ENCODE results near the gene EAPP. TPM values are rescaled to one million over a fixed set of nuclear protein-coding genes. Genes with fewer than 3 reads are reported as not detected.
"Not testable (repeated sequence)": the region's sequence is repeated elsewhere in the genome, so short reads cannot be mapped to it uniquely, and the experiment has no call there.

EAPP gene
- total and polyA plus RNA-seq, 11 donors: 11.4 to 28.5 (median 19.5) TPM

GRCh38 chr14:34537677-34538009 lies 1.9 kb downstream of the EAPP start:
- peak overlapping the region in 1 of 12 donors; percentile 96 for H3K27ac ChIP-seq
- H3K36me3 ChIP-seq: peaks cover 0 to 52% (median 40%) of the 10 kb centered on the region in 9 donors
- 71 to 76% (median 74%) methylated on average over 4 of the region's 4 CpGs for WGBS, 4 donors
- peak overlapping the region in 5 of 12 donors; percentile 68 to 99 (median 82) for H3K4me3 ChIP-seq
- no peak for TF ChIP-seq POLR2A (IDR thresholded peaks at IDR 0.05)
- TF ChIP-seq, protein P1, sequence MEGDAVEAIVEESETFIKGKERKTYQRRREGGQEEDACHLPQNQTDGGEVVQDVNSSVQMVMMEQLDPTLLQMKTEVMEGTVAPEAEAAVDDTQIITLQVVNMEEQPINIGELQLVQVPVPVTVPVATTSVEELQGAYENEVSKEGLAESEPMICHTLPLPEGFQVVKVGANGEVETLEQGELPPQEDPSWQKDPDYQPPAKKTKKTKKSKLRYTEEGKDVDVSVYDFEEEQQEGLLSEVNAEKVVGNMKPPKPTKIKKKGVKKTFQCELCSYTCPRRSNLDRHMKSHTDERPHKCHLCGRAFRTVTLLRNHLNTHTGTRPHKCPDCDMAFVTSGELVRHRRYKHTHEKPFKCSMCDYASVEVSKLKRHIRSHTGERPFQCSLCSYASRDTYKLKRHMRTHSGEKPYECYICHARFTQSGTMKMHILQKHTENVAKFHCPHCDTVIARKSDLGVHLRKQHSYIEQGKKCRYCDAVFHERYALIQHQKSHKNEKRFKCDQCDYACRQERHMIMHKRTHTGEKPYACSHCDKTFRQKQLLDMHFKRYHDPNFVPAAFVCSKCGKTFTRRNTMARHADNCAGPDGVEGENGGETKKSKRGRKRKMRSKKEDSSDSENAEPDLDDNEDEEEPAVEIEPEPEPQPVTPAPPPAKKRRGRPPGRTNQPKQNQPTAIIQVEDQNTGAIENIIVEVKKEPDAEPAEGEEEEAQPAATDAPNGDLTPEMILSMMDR (IDR thresholded peaks at IDR 0.05): no peak
- no peaks in the 10 kb centered on the region for H3K9me3 ChIP-seq
- ATAC-seq: no peak
- H3K27me3 ChIP-seq: no peaks in the 10 kb centered on the region
- H3K4me1 ChIP-seq: peaks cover 0 to 26% (median 19%) of the 10 kb centered on the region in 12 donors
- no peak for DNase-seq
- intact Hi-C loops (cut with DNase I): loop anchor here in 4 of 10 donors (5.0 to 10.0 kb wide), 4 partner anchors 70 to 205 kb away; partner anchors contain the start of gene SPTSSA (in 3 of the 4)

DNA sequence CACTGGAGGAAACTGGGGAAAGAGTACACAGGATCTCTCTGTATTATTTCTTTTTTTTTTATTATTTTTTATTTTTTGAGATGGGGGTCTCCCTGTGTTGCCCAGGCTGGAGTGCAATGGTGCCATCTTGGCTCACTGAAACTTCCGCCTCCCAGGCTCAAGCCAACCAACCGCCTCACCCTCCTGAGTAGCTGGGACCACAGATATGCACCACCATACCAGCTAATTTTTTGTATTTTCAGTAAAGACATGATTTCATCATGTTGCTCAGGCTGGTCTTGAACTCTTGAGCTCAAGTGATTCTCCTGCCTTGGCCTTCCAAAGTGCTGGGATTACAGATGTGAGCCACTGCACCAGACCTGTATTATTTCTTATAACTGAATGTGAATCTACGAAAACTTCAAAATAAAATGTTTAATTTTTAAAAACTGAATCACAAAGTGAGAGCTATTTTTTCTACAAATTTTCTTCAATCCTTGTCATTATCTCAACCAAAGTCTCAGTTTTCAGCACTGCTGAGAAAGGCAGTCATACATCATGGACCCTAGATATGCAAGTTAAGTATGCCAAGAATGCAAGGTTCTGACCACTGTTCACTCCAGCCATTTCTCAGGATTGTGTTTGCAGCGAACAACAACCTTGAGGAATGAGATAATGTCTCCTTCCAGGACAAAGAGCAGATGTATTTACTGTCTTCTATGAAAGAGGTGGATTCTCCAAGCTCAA lies 2.4 kb downstream of the EAPP start:
- peaks cover 0 to 57% (median 45%) of the 10 kb centered on the region in 9 donors for H3K36me3 ChIP-seq
- TF ChIP-seq, protein P1 (IDR thresholded peaks at IDR 0.05): no peak
- no peak for TF ChIP-seq POLR2A (IDR thresholded peaks at IDR 0.05)
- no peak for DNase-seq
- peak overlapping the region in 2 of 12 donors; percentile 68 to 73 for H3K4me3 ChIP-seq
- H3K9me3 ChIP-seq: no peaks in the 10 kb centered on the region
- 86 to 91% (median 87%) methylated on average over 4 of the region's 4 CpGs for WGBS, 4 donors
- H3K4me1 ChIP-seq: peaks cover 0 to 26% (median 19%) of the 10 kb centered on the region in 12 donors
- intact Hi-C loops (cut with DNase I): loop anchor here in 4 of 10 donors (5.0 to 10.0 kb wide), 4 partner anchors 70 to 205 kb away; partner anchors contain the start of gene SPTSSA (in 3 of the 4)
- H3K27me3 ChIP-seq: no peaks in the 10 kb centered on the region
- H3K27ac ChIP-seq: no peak overlapping the region
- ATAC-seq: no peak

DNA sequence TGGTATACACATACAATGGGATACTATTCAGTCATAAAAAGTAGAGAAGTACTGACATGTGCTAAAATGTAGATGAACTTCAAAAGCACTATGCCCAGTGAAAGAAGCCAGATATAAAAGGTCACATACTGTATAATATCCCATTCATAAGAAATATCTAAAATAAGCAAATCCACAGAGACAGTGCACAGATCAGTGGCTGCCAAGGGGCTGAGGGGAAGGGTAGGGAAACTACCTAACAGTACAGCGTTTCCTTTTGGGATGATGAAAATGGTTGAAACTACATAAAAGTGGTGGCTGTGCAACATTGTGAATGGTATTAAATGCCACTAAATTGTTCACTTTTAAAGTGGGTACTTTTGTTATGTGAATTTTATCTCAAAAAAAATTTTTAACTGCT lies 11.9 kb downstream of the EAPP start:
- Histone ChIP-seq H3K4me3 (no peak overlapping the region), H3K27ac (no peak overlapping the region), H3K27me3 (no peaks in the 10 kb centered on the region), H3K36me3 (peaks cover 3 to 100% (median 99%) of the 10 kb centered on the region in 9 donors), H3K4me1 (no peaks in the 10 kb centered on the region), H3K9me3 (no peaks in the 10 kb centered on the region)
- ATAC-seq (no peak), DNase-seq (no peak)
- TF ChIP-seq, protein P1 (IDR thresholded peaks at IDR 0.05): no peak
- no peak for TF ChIP-seq POLR2A (IDR thresholded peaks at IDR 0.05)
- intact Hi-C loops (cut with DNase I): loop anchor here in 1 of 10 donors (10.0 kb wide), 1 partner anchor 47 kb away; no protein-coding TSS in a partner anchor
- 91 to 97% (median 95%) methylated on average over 1 of the region's 1 CpG for WGBS, 4 donors

- not testable (repeated sequence) for H3K27me3 ChIP-seq, DNase-seq, H3K4me3 ChIP-seq, H3K9me3 ChIP-seq, H3K27ac ChIP-seq, H3K4me1 ChIP-seq, ATAC-seq
- intact Hi-C loops (cut with DNase I): loop anchor here in 1 of 10 donors (10.0 kb wide), 1 partner anchor 51 kb away; no protein-coding TSS in a partner anchor
- WGBS, 4 donors: 96 to 98% (median 97%) methylated on average over 8 of the region's 8 CpGs
- H3K36me3 ChIP-seq: peaks cover 3 to 100% (median 100%) of the 10 kb centered on the region in 9 donors
Observed at GRCh38 chr14:34524216-34524615, 15.3 kb downstream of the EAPP start.

Measured in heart left ventricle (tissue), 16 donors.